ENCODE results near the gene BCAP29.

DNA sequence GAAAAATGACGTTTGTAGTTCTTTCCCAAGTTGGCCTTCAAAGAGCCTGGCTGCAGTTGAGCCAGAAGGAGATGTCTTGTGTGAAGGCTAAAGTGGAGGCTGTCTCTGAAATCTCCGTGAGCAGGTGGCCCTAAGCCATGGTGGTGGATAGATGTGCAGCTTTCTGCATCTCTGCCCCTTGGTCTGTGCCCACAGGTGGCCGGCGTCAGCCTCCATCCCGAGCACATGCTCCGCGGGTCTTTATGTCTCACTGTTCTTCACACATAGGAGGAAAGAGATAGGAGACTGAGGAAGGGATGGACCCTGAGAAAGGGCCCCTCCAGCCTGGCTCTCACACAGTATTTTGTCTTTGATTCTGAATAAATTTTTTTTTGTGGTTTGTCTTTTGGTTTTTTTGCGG is 50.3 kb downstream of the BCAP29 start:
- no peak for TF ChIP-seq CTCF (conservative IDR thresholded peaks at IDR 0.05 in 1 of 2, IDR thresholded peaks at IDR 0.05 in 1 of 2; ENCODE audit: extremely low read depth in 1 of 2, insufficient read depth in 1 of 2, low read depth in 1 of 2, low read length in 2 of 2)
- no peak for TF ChIP-seq EZH2 (IDR thresholded peaks at IDR 0.05; ENCODE audit: borderline replicate concordance, low read length)
